ENCODE measurements around the gene HOXB9.

HOXB9 gene

DNA sequence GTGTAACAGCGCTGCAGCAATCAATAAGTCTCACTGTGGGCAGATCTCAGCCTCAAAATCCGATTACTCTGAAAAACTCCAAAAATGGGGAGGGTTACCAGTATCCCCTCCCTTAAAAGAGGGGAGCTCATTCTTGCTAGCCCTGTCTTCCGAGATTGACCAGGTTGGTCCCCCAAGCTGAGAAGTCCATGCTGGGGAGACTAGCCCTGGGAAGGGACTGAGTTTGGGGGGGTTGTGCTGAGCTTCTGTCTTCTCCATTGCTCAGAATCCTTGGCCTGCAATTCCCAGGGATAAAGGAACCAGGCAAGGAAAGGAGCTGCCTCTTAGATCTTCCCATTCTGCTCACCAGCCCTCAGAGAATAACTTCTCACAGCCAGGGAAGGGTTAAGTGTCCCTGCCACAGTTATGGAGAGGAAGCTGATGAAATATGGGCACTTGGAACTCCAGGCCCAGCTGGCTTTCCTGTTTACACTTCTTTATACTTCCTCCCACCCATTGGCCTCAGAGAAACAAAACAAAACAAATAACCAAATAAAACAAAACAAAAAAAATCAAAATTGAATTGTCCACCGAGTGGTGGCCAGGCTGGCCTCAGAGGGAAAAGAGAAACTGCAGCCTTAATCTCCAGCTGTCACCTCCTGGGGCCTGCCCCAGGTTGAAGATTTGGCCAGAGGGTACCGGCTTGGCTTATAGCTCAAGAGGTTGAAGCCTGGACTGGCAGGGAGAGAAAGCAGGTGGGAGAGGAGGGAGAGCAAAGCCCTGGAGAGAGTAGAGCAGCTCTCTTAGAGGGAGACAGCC lies 38.7 kb downstream of the HOXB9 start:
- no peak overlapping the region for H3K9ac ChIP-seq (ENCODE audit: low read length)
- H3K4me2 ChIP-seq (ENCODE audit: low read depth, low read length, poor library complexity, severe bottlenecking) = no peak overlapping the region

DNA sequence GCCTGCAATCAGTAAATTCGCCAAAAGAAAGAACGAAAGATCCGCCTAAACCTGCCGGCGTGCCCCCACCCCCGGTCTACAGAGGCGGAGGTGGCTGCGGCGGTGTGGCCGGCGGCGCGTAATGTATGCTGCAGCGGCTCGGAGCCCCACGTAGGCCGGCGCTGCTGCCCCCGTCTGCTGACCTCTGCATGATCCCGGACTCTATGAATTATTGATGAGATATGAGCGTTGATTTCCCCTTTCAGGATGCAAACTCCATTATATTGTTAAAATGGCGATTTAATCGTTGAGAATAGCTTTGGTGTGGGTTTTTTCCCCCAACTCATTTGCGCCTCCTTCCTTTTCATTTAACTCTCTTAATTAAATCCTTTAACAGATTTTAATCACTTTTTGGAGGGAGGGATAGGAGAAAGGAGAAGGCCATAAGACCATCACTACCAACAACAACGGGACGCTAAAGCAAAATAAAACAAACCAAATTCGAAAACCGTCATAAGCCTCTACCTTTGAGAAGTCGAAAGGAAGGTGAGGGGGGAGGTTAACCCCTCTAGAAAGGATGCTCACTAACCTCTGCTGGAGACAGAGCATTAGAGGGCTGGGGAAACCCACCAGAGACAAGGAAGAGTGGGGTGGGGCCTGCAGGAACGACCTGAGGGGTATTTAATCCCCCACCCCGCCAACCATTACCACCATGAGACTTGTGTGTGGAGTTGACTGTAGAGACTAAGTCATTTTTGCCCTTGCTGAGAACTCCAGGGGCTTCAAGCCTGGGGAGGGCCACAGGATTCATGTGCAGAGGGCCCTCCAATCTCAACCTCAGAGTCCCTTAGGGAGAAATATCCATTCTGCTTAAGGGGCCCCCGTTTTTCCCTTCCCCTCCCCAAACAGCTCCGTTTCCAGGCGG lies 39.6 kb downstream of the HOXB9 start:
- Histone ChIP-seq H3K79me2 (ENCODE audit: insufficient read depth, low read length) (no peaks in the 10 kb centered on the region), H3K4me2 (ENCODE audit: low read depth, low read length, poor library complexity, severe bottlenecking) (no peak overlapping the region), H3K36me3 (ENCODE audit: low read length) (no peaks in the 10 kb centered on the region), H3F3A (ENCODE audit: insufficient read depth) (no peaks in the 10 kb centered on the region), H3K9ac (ENCODE audit: low read length) (no peak overlapping the region), H3K27ac (ENCODE audit: low read depth, low read length) (no peak overlapping the region), H3K4me3 (ENCODE audit: insufficient read depth, low read length, poor library complexity, severe bottlenecking) (no peak overlapping the region), H3K27me3 (ENCODE audit: low read length) (no peaks in the 10 kb centered on the region), H2AFZ (ENCODE audit: low read depth, low read length, severe bottlenecking) (no peak overlapping the region), H3K9me2 (replicated peaks; ENCODE audit: insufficient read depth, low read length) (no peaks in the 10 kb centered on the region), H3K9me3 (ENCODE audit: insufficient read depth, low read length) (no peaks in the 10 kb centered on the region), H4K20me1 (ENCODE audit: low read depth, low read length) (no peaks in the 10 kb centered on the region)
- TF ChIP-seq EZH2phosphoT487 (conservative IDR thresholded peaks at IDR 0.05; ENCODE audit: low read length) (no peak), CTCF (IDR thresholded peaks at IDR 0.05; ENCODE audit: insufficient read depth, low read length, poor library complexity, severe bottlenecking) (no peak)

More for the DNA sequence above, 38.7 kb downstream of the HOXB9 start:
- H3K79me2 ChIP-seq (ENCODE audit: insufficient read depth, low read length) = no peaks in the 10 kb centered on the region
- H3K27ac ChIP-seq (ENCODE audit: low read depth, low read length) = no peak overlapping the region
- H3K9me2 ChIP-seq (replicated peaks; ENCODE audit: insufficient read depth, low read length) = no peaks in the 10 kb centered on the region
- H3K4me3 ChIP-seq (ENCODE audit: insufficient read depth, low read length, poor library complexity, severe bottlenecking) = no peak overlapping the region
- TF ChIP-seq CTCF (IDR thresholded peaks at IDR 0.05; ENCODE audit: insufficient read depth, low read length, poor library complexity, severe bottlenecking) (no peak), EZH2phosphoT487 (conservative IDR thresholded peaks at IDR 0.05; ENCODE audit: low read length) (no peak)
- no peaks in the 10 kb centered on the region for H4K20me1 ChIP-seq (ENCODE audit: low read depth, low read length)
- H3K36me3 ChIP-seq (ENCODE audit: low read length) = no peaks in the 10 kb centered on the region
- no peak overlapping the region for H2AFZ ChIP-seq (ENCODE audit: low read depth, low read length, severe bottlenecking)
- H3K27me3 ChIP-seq (ENCODE audit: low read length) = no peaks in the 10 kb centered on the region
- no peaks in the 10 kb centered on the region for H3F3A ChIP-seq (ENCODE audit: insufficient read depth)
- H3K9me3 ChIP-seq (ENCODE audit: insufficient read depth, low read length) = no peaks in the 10 kb centered on the region

DNA sequence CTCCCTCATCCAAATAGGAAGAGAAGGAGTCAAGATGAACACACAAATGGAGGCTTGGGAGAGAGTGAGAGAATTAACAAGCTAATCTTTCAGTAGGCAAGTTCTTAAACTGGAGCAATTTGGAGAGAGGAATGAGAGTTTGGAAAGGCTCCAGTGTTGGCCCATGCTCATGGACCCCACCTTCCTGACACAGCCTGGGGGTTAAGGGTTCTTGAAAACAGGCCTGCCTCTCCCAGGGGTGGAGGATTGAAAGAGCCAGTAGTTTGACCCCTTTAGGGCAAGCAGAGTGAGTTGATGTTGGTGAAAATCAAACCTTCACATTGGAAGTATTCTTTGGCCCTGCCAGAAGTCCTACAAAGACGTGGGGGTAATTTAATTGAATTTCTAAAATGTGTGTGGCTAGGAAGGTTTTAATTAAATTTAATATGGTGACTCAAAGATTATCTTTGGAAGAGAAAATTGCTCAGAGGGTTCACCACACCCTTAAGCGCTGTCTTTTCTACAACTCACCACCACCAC lies 41.9 kb downstream of the HOXB9 start:
- Histone ChIP-seq H3K9me2 (replicated peaks; ENCODE audit: insufficient read depth, low read length) (no peaks in the 10 kb centered on the region), H3K4me2 (ENCODE audit: low read depth, low read length, poor library complexity, severe bottlenecking) (no peak overlapping the region), H3K79me2 (ENCODE audit: insufficient read depth, low read length) (no peaks in the 10 kb centered on the region), H3K9ac (ENCODE audit: low read length) (no peak overlapping the region), H3K27me3 (ENCODE audit: low read length) (no peaks in the 10 kb centered on the region), H3K36me3 (ENCODE audit: low read length) (no peaks in the 10 kb centered on the region), H3K4me3 (ENCODE audit: insufficient read depth, low read length, poor library complexity, severe bottlenecking) (no peak overlapping the region), H3K27ac (ENCODE audit: low read depth, low read length) (no peak overlapping the region), H3F3A (ENCODE audit: insufficient read depth) (no peaks in the 10 kb centered on the region), H2AFZ (ENCODE audit: low read depth, low read length, severe bottlenecking) (no peak overlapping the region), H3K9me3 (ENCODE audit: insufficient read depth, low read length) (no peaks in the 10 kb centered on the region), H4K20me1 (ENCODE audit: low read depth, low read length) (no peaks in the 10 kb centered on the region)
- no peak for TF ChIP-seq EZH2phosphoT487 (conservative IDR thresholded peaks at IDR 0.05; ENCODE audit: low read length)
- TF ChIP-seq CTCF (IDR thresholded peaks at IDR 0.05; ENCODE audit: insufficient read depth, low read length, poor library complexity, severe bottlenecking) = no peak

All from SU-DHL-6 (cell line).